GM23338 (cell line): ENCODE results near the gene ZEB2. TPM values are rescaled to one million over a fixed set of nuclear protein-coding genes. Genes with fewer than 3 reads are reported as not detected.

Experiments used
- ATAC-seq: fragments of 200-7000 bp; cut with Tn5 transposase; 3 replicates; pipeline ENCODE4 v1.9.1; 2020
- DNase-seq: peaks from one replicate; pipeline ENCODE4 v3.0.0-alpha.2; 2015; ENCODE audit warnings: low spot score
- H2AFZ ChIP-seq: fragments of 200-600 bp; sonication (generic); 2 replicates; pipeline ENCODE4 v1.8.0; 2016; ENCODE audit warnings: antibody characterized with exemption, mild to moderate bottlenecking, moderate library complexity
- H3F3A ChIP-seq: fragments of 200-600 bp; sonication (generic); replicated peaks from 2 replicates; pipeline ENCODE4 v1.8.0; 2017; ENCODE audit warnings: antibody characterized with exemption, mixed run types, low read depth
- H3K27ac ChIP-seq: fragments of 200-600 bp; sonication (generic); 2 replicates; pipeline ENCODE4 v1.6.1; 2016; ENCODE audit warnings: low read depth
- H3K27me3 ChIP-seq: fragments of 200-600 bp; sonication (generic); 2 replicates; pipeline ENCODE4 v1.8.0; 2016; ENCODE audit warnings: mild to moderate bottlenecking, mixed run types, moderate library complexity; ENCODE audit not compliant: insufficient read depth
- H3K36me3 ChIP-seq: fragments of 200-600 bp; sonication (generic); 2 replicates; pipeline ENCODE4 v1.8.0; 2016; ENCODE audit warnings: mild to moderate bottlenecking; ENCODE audit not compliant: insufficient read depth
- H3K4me1 ChIP-seq: fragments of 200-600 bp; sonication (generic); 2 replicates; pipeline ENCODE4 v1.8.0; 2016; ENCODE audit warnings: mild to moderate bottlenecking, moderate library complexity; ENCODE audit not compliant: insufficient read depth
- H3K4me2 ChIP-seq: fragments of 200-600 bp; sonication (generic); 2 replicates; pipeline ENCODE4 v1.7.1; 2017; ENCODE audit warnings: mixed run types
- H3K4me3 ChIP-seq: fragments of 200-600 bp; sonication (generic); 2 replicates; pipeline ENCODE4 v1.6.1; 2016; ENCODE audit warnings: mixed run types
- H3K79me2 ChIP-seq: fragments of 200-600 bp; sonication (generic); replicated peaks from 2 replicates; pipeline ENCODE4 v1.8.0; 2017; ENCODE audit warnings: mild to moderate bottlenecking; ENCODE audit not compliant: insufficient read depth
- H3K9me2 ChIP-seq: fragments of 200-600 bp; sonication (generic); 2 replicates; pipeline ENCODE4 v1.8.0; 2017; ENCODE audit not compliant: insufficient read depth
- H4K20me1 ChIP-seq: fragments of 200-600 bp; sonication (generic); replicated peaks from 2 replicates; pipeline ENCODE4 v1.8.0; 2017; ENCODE audit warnings: mild to moderate bottlenecking; ENCODE audit not compliant: insufficient read depth
- H3K27ac Mint-ChIP-seq: 2 replicates; pipeline ENCODE4 v1.8.0; 2020; ENCODE audit warnings: inconsistent platforms, mild to moderate bottlenecking, moderate library complexity, mixed read lengths
- H3K27me3 Mint-ChIP-seq: 3 replicates; pipeline ENCODE4 v1.8.0; 2022; ENCODE audit warnings: low read depth, mild to moderate bottlenecking, moderate library complexity, mixed read lengths, inconsistent platforms; ENCODE audit not compliant: insufficient read depth, poor library complexity
- H3K36me3 Mint-ChIP-seq: 3 replicates; pipeline ENCODE4 v1.8.0; 2021; ENCODE audit warnings: low read depth, mild to moderate bottlenecking, inconsistent platforms, moderate library complexity, mixed read lengths
- H3K4me1 Mint-ChIP-seq: 3 replicates; pipeline ENCODE4 v1.8.0; 2020; ENCODE audit warnings: mild to moderate bottlenecking, inconsistent platforms, mixed read lengths
- H3K4me3 Mint-ChIP-seq: 3 replicates; pipeline ENCODE4 v1.8.0; 2021; ENCODE audit warnings: moderate library complexity, mild to moderate bottlenecking, inconsistent platforms, mixed read lengths
- H3K9me3 Mint-ChIP-seq: 3 replicates; pipeline ENCODE4 v1.8.0; 2020; ENCODE audit warnings: moderate library complexity, mild to moderate bottlenecking, inconsistent platforms, mixed read lengths
- CREB1 ChIP-seq: fragments of 250-450 bp; sonication (Bioruptor Pico); IDR thresholded peaks from 2 replicates; pipeline ENCODE4 v1.5.0; 2020; ENCODE audit warnings: low read depth, mild to moderate bottlenecking, moderate library complexity
- EZH2 ChIP-seq: fragments of 200-600 bp; sonication (generic); IDR thresholded peaks from one replicate; pipeline ENCODE4 v1.8.0; 2017; ENCODE audit warnings: antibody characterized with exemption, mild to moderate bottlenecking, low read depth; ENCODE audit not compliant: unreplicated experiment
- EZH2phosphoT487 ChIP-seq: fragments of 200-600 bp; sonication (generic); IDR thresholded peaks from one replicate; pipeline ENCODE4 v1.8.1; 2018; ENCODE audit warnings: antibody characterized with exemption; ENCODE audit not compliant: unreplicated experiment
- JUNB ChIP-seq: IDR thresholded peaks from one replicate; pipeline ENCODE4 v1.6.1; 2016; ENCODE audit warnings: antibody characterized with exemption; ENCODE audit not compliant: unreplicated experiment
- NANOG ChIP-seq: IDR thresholded peaks from 2 replicates; pipeline ENCODE4 v1.6.1; 2016; ENCODE audit warnings: antibody characterized with exemption, borderline replicate concordance
- POLR2AphosphoS5 ChIP-seq: IDR thresholded peaks from 2 replicates; pipeline ENCODE4 v1.6.1; 2016; ENCODE audit warnings: antibody characterized with exemption, low read depth
- STAT1 ChIP-seq: IDR thresholded peaks from one replicate; pipeline ENCODE4 v1.6.1; 2016; ENCODE audit warnings: antibody characterized with exemption; ENCODE audit not compliant: unreplicated experiment
- ZNF114 ChIP-seq: fragments of 250-450 bp; sonication (Bioruptor Pico); IDR thresholded peaks from 2 replicates; pipeline ENCODE4 v1.5.0; 2020; ENCODE audit warnings: mild to moderate bottlenecking, moderate library complexity
- ZNF331 ChIP-seq: fragments of 250-450 bp; sonication (Bioruptor Pico); IDR thresholded peaks from 2 replicates; pipeline ENCODE4 v1.5.0; 2020; ENCODE audit warnings: low read depth, mild to moderate bottlenecking, moderate library complexity
- polyA plus RNA-seq: library from polyadenylated mRNA; unstranded; fragments of >200 nt; fragmentation: Nextera tagmentation; extraction: Ambion mirVana; gene quantifications from 2 replicates; pipeline ENCODE4 v1.2.1, GENCODE V29; 2016
- total RNA-seq: library from RNA; depleted of rRNA; stranded (reverse); fragments of >200 nt; shearing (Covaris generic); gene quantifications from 2 replicates; pipeline ENCODE4 v1.2.3, GENCODE V29; 2014
- TF ChIP-seq, protein P1 (sequence below): IDR thresholded peaks from 2 replicates; pipeline ENCODE4 v1.6.1; 2016; ENCODE audit warnings: antibody characterized with exemption
- TF ChIP-seq, protein P2 (sequence below): IDR thresholded peaks from one replicate; pipeline ENCODE4 v1.6.1; 2018; ENCODE audit warnings: antibody characterized with exemption; ENCODE audit not compliant: unreplicated experiment
- TF ChIP-seq, protein P3 (sequence below): fragments of 250-450 bp; sonication (Bioruptor Pico); IDR thresholded peaks from 2 replicates; pipeline ENCODE4 v1.5.0; 2020; ENCODE audit warnings: mild to moderate bottlenecking, moderate library complexity
- TF ChIP-seq, protein P4 (sequence below), 2 experiments: fragments of 200-600 bp in 1 of 2; sonication (generic) in 1 of 2; conservative IDR thresholded peaks; 2 replicates each; pipeline versions ENCODE4 v1.5.1 to v1.6.1; 2016 to 2017; ENCODE audit warnings: antibody characterized with exemption in 2 of 2, low read depth in 2 of 2, mild to moderate bottlenecking in 2 of 2, moderate library complexity in 1 of 2

Gene ZEB2
- total and polyA plus RNA-seq, 2 experiments from 2014 or later: 0.45 TPM; not detected in 1

DNA sequence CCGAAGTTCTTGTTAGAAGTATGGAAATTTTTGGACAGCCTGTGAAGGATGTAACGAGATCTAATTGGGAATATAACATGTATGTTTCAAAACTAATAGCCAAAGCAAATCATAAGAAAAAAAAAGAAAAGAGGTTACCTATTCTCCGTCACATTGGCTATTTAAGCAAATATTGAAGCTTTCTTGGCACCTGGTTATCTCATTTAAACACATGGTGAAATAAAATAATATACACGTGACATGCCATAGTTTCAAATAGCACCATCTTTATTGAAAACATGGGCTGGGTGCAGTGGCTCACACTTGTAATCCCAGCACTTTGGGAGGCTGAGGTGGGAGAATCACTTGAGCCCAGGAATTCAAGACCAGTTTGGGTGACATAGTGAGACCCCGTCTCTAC lies 56.7 kb downstream of the ZEB2 start:
- peaks cover 4% of the 10 kb centered on the region for H3K27me3 Mint-ChIP-seq
- peaks cover 40% of the 10 kb centered on the region for H3K4me1 Mint-ChIP-seq
- no peak overlapping the region for H3K27ac Mint-ChIP-seq

More for the DNA sequence above, 56.7 kb downstream of the ZEB2 start:
- H3K27ac ChIP-seq: no peak overlapping the region
- H3K4me2 ChIP-seq: no peak overlapping the region
- DNase-seq (no peak), ATAC-seq (no peak)
- H4K20me1 ChIP-seq: no peaks in the 10 kb centered on the region
- H3K36me3 Mint-ChIP-seq: no peaks in the 10 kb centered on the region
- no peaks in the 10 kb centered on the region for H3K36me3 ChIP-seq
- H3K79me2 ChIP-seq: no peaks in the 10 kb centered on the region
- no peak overlapping the region for H3K4me3 Mint-ChIP-seq
- H3K4me1 ChIP-seq: peaks cover 30% of the 10 kb centered on the region
- H3K9me3 Mint-ChIP-seq: no peaks in the 10 kb centered on the region
- no peak overlapping the region for H2AFZ ChIP-seq
- H3K27me3 ChIP-seq: peaks cover 19% of the 10 kb centered on the region
- no peaks in the 10 kb centered on the region for H3F3A ChIP-seq
- H3K9me2 ChIP-seq: no peaks in the 10 kb centered on the region
- H3K4me3 ChIP-seq: no peak overlapping the region
- TF ChIP-seq EZH2: no peak
- TF ChIP-seq, protein P1, sequence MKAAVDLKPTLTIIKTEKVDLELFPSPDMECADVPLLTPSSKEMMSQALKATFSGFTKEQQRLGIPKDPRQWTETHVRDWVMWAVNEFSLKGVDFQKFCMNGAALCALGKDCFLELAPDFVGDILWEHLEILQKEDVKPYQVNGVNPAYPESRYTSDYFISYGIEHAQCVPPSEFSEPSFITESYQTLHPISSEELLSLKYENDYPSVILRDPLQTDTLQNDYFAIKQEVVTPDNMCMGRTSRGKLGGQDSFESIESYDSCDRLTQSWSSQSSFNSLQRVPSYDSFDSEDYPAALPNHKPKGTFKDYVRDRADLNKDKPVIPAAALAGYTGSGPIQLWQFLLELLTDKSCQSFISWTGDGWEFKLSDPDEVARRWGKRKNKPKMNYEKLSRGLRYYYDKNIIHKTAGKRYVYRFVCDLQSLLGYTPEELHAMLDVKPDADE: no peak
- TF ChIP-seq EZH2phosphoT487: no peak
- no peak for TF ChIP-seq CREB1
- TF ChIP-seq, protein P2, sequence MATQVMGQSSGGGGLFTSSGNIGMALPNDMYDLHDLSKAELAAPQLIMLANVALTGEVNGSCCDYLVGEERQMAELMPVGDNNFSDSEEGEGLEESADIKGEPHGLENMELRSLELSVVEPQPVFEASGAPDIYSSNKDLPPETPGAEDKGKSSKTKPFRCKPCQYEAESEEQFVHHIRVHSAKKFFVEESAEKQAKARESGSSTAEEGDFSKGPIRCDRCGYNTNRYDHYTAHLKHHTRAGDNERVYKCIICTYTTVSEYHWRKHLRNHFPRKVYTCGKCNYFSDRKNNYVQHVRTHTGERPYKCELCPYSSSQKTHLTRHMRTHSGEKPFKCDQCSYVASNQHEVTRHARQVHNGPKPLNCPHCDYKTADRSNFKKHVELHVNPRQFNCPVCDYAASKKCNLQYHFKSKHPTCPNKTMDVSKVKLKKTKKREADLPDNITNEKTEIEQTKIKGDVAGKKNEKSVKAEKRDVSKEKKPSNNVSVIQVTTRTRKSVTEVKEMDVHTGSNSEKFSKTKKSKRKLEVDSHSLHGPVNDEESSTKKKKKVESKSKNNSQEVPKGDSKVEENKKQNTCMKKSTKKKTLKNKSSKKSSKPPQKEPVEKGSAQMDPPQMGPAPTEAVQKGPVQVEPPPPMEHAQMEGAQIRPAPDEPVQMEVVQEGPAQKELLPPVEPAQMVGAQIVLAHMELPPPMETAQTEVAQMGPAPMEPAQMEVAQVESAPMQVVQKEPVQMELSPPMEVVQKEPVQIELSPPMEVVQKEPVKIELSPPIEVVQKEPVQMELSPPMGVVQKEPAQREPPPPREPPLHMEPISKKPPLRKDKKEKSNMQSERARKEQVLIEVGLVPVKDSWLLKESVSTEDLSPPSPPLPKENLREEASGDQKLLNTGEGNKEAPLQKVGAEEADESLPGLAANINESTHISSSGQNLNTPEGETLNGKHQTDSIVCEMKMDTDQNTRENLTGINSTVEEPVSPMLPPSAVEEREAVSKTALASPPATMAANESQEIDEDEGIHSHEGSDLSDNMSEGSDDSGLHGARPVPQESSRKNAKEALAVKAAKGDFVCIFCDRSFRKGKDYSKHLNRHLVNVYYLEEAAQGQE: no peak
- no peak for TF ChIP-seq JUNB
- TF ChIP-seq, protein P3, sequence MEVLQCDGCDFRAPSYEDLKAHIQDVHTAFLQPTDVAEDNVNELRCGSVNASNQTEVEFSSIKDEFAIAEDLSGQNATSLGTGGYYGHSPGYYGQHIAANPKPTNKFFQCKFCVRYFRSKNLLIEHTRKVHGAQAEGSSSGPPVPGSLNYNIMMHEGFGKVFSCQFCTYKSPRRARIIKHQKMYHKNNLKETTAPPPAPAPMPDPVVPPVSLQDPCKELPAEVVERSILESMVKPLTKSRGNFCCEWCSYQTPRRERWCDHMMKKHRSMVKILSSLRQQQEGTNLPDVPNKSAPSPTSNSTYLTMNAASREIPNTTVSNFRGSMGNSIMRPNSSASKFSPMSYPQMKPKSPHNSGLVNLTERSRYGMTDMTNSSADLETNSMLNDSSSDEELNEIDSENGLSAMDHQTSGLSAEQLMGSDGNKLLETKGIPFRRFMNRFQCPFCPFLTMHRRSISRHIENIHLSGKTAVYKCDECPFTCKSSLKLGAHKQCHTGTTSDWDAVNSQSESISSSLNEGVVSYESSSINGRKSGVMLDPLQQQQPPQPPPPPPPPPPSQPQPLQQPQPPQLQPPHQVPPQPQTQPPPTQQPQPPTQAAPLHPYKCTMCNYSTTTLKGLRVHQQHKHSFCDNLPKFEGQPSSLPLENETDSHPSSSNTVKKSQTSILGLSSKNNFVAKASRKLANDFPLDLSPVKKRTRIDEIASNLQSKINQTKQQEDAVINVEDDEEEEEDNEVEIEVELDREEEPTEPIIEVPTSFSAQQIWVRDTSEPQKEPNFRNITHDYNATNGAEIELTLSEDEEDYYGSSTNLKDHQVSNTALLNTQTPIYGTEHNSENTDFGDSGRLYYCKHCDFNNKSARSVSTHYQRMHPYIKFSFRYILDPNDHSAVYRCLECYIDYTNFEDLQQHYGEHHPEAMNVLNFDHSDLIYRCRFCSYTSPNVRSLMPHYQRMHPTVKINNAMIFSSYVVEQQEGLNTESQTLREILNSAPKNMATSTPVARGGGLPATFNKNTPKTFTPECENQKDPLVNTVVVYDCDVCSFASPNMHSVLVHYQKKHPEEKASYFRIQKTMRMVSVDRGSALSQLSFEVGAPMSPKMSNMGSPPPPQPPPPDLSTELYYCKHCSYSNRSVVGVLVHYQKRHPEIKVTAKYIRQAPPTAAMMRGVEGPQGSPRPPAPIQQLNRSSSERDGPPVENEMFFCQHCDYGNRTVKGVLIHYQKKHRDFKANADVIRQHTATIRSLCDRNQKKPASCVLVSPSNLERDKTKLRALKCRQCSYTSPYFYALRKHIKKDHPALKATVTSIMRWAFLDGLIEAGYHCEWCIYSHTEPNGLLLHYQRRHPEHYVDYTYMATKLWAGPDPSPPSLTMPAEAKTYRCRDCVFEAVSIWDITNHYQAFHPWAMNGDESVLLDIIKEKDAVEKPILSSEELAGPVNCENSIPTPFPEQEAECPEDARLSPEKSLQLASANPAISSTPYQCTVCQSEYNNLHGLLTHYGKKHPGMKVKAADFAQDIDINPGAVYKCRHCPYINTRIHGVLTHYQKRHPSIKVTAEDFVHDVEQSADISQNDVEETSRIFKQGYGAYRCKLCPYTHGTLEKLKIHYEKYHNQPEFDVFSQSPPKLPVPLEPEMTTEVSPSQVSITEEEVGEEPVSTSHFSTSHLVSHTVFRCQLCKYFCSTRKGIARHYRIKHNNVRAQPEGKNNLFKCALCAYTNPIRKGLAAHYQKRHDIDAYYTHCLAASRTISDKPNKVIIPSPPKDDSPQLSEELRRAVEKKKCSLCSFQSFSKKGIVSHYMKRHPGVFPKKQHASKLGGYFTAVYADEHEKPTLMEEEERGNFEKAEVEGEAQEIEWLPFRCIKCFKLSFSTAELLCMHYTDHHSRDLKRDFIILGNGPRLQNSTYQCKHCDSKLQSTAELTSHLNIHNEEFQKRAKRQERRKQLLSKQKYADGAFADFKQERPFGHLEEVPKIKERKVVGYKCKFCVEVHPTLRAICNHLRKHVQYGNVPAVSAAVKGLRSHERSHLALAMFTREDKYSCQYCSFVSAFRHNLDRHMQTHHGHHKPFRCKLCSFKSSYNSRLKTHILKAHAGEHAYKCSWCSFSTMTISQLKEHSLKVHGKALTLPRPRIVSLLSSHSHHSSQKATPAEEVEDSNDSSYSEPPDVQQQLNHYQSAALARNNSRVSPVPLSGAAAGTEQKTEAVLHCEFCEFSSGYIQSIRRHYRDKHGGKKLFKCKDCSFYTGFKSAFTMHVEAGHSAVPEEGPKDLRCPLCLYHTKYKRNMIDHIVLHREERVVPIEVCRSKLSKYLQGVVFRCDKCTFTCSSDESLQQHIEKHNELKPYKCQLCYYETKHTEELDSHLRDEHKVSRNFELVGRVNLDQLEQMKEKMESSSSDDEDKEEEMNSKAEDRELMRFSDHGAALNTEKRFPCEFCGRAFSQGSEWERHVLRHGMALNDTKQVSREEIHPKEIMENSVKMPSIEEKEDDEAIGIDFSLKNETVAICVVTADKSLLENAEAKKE (CRISPR knock-in tag): no peak
- no peak for TF ChIP-seq ZNF331 (CRISPR knock-in tag)
- no peak for TF ChIP-seq POLR2AphosphoS5
- TF ChIP-seq STAT1: no peak
- TF ChIP-seq, protein P4, sequence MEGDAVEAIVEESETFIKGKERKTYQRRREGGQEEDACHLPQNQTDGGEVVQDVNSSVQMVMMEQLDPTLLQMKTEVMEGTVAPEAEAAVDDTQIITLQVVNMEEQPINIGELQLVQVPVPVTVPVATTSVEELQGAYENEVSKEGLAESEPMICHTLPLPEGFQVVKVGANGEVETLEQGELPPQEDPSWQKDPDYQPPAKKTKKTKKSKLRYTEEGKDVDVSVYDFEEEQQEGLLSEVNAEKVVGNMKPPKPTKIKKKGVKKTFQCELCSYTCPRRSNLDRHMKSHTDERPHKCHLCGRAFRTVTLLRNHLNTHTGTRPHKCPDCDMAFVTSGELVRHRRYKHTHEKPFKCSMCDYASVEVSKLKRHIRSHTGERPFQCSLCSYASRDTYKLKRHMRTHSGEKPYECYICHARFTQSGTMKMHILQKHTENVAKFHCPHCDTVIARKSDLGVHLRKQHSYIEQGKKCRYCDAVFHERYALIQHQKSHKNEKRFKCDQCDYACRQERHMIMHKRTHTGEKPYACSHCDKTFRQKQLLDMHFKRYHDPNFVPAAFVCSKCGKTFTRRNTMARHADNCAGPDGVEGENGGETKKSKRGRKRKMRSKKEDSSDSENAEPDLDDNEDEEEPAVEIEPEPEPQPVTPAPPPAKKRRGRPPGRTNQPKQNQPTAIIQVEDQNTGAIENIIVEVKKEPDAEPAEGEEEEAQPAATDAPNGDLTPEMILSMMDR (conservative IDR thresholded peaks at IDR 0.05; ENCODE audit: low read depth in 2 of 2): no peak
- no peak for TF ChIP-seq ZNF114 (CRISPR knock-in tag)
- no peak for TF ChIP-seq NANOG
